Measurements from ENCODE around the gene EPB41L2. TPM values are rescaled to one million over a fixed set of nuclear protein-coding genes. Genes with fewer than 3 reads are reported as not detected.

The EPB41L2 gene
- total and polyA plus RNA-seq, 2 experiments from 2014 or later, result 27.4 to 35.8 TPM

- H3K27me3 ChIP-seq, result no peaks in the 10 kb centered on the region
- no peak for DNase-seq (ENCODE audit: low spot score)
- no peak overlapping the region for H3K27ac ChIP-seq
- 70% methylated on average over 4 of the region's 4 CpGs for WGBS (ENCODE audit: low lambda C conversion rate, missing lambda C conversion rate)
- no peaks in the 10 kb centered on the region for H3K9me3 ChIP-seq (ENCODE audit: low read depth)
- no peak overlapping the region for H2AFZ ChIP-seq
- peaks cover 3% of the 10 kb centered on the region for H3K4me1 ChIP-seq (ENCODE audit: insufficient read depth)
- H3K4me2 ChIP-seq, result no peak overlapping the region
- no peaks in the 10 kb centered on the region for H4K20me1 ChIP-seq (ENCODE audit: insufficient read depth, poor library complexity, severe bottlenecking)
- no peaks in the 10 kb centered on the region for H3K36me3 ChIP-seq (replicated peaks; ENCODE audit: insufficient read depth, low read depth)
- no peaks in the 10 kb centered on the region for H3K9me2 ChIP-seq (replicated peaks; ENCODE audit: insufficient read depth)
- no peak overlapping the region for H3K4me3 ChIP-seq
- TF ChIP-seq EZH2 (IDR thresholded peaks at IDR 0.05; ENCODE audit: borderline replicate concordance) (no peak), EZH2phosphoT487 (IDR thresholded peaks at IDR 0.05; ENCODE audit: low read depth, severe bottlenecking, unreplicated experiment) (no peak), CTCF (IDR thresholded peaks at IDR 0.05; ENCODE audit: poor library complexity) (no peak)
- H3K79me2 ChIP-seq, result no peaks in the 10 kb centered on the region
Measured at GRCh38 chr6:130913120-130913519, 149.9 kb downstream of the EPB41L2 start.

GRCh38 chr6:130912434-130912833, 150.6 kb downstream of the EPB41L2 start:
- no peak overlapping the region for H3K4me2 ChIP-seq
- no peaks in the 10 kb centered on the region for H3K9me3 ChIP-seq (ENCODE audit: low read depth)
- H3K4me1 ChIP-seq (ENCODE audit: insufficient read depth), result peaks cover 7% of the 10 kb centered on the region
- no peak overlapping the region for H2AFZ ChIP-seq
- no peaks in the 10 kb centered on the region for H3K9me2 ChIP-seq (replicated peaks; ENCODE audit: insufficient read depth)
- no peak overlapping the region for H3K27ac ChIP-seq
- no peaks in the 10 kb centered on the region for H3K79me2 ChIP-seq
- DNase-seq (ENCODE audit: low spot score), result no peak
- 91% methylated on average over 4 of the region's 4 CpGs for WGBS (ENCODE audit: low lambda C conversion rate, missing lambda C conversion rate)
- H3K36me3 ChIP-seq (replicated peaks; ENCODE audit: insufficient read depth, low read depth), result no peaks in the 10 kb centered on the region
- no peak overlapping the region for H3K4me3 ChIP-seq
- H3K27me3 ChIP-seq, result no peaks in the 10 kb centered on the region
- H4K20me1 ChIP-seq (ENCODE audit: insufficient read depth, poor library complexity, severe bottlenecking), result no peaks in the 10 kb centered on the region
- TF ChIP-seq EZH2phosphoT487 (IDR thresholded peaks at IDR 0.05; ENCODE audit: low read depth, severe bottlenecking, unreplicated experiment) (no peak), CTCF (IDR thresholded peaks at IDR 0.05; ENCODE audit: poor library complexity) (no peak), EZH2 (IDR thresholded peaks at IDR 0.05; ENCODE audit: borderline replicate concordance) (no peak)

GRCh38 chr6:130908958-130909357, 154.1 kb downstream of the EPB41L2 start:
- 88% methylated on average over 2 of the region's 2 CpGs for WGBS (ENCODE audit: low lambda C conversion rate, missing lambda C conversion rate)

More at GRCh38 chr6:130908958-130909357, 154.1 kb downstream of the EPB41L2 start:
- no peak overlapping the region for H2AFZ ChIP-seq
- peaks cover 7% of the 10 kb centered on the region for H3K4me1 ChIP-seq (ENCODE audit: insufficient read depth)
- H3K27ac ChIP-seq, result no peak overlapping the region
- no peaks in the 10 kb centered on the region for H4K20me1 ChIP-seq (ENCODE audit: insufficient read depth, poor library complexity, severe bottlenecking)
- no peak for DNase-seq (ENCODE audit: low spot score)
- no peak overlapping the region for H3K4me2 ChIP-seq
- TF ChIP-seq EZH2phosphoT487 (IDR thresholded peaks at IDR 0.05; ENCODE audit: low read depth, severe bottlenecking, unreplicated experiment), result no peak
- no peak for TF ChIP-seq CTCF (IDR thresholded peaks at IDR 0.05; ENCODE audit: poor library complexity)
- no peak for TF ChIP-seq EZH2 (IDR thresholded peaks at IDR 0.05; ENCODE audit: borderline replicate concordance)
- no peaks in the 10 kb centered on the region for H3K27me3 ChIP-seq
- H3K4me3 ChIP-seq, result no peak overlapping the region
- no peaks in the 10 kb centered on the region for H3K9me3 ChIP-seq (ENCODE audit: low read depth)
- no peaks in the 10 kb centered on the region for H3K9me2 ChIP-seq (replicated peaks; ENCODE audit: insufficient read depth)
- H3K79me2 ChIP-seq, result no peaks in the 10 kb centered on the region
- no peaks in the 10 kb centered on the region for H3K36me3 ChIP-seq (replicated peaks; ENCODE audit: insufficient read depth, low read depth)
